Measurements from ENCODE around the gene BHLHE40.

BHLHE40 gene

GRCh38 chr3:5013021-5013906 lies 34.0 kb downstream of the BHLHE40 start:
- TF ChIP-seq CTCF (IDR thresholded peaks at IDR 0.05; ENCODE audit: insufficient read depth, low read length, missing control alignments), result no peak
- no peak for DNase-seq (ENCODE audit: low read depth, low spot score)
- ChIA-PET CTCF (interaction anchor here (1.0 to 1.3 kb wide), 4 partner anchors 11 to 302 kb away, joined by 3 to 7 read pairs (median 4); no protein-coding TSS in a partner anchor), POLR2A (interaction anchor here (0.9 to 1.5 kb wide), 2 partner anchors 29 to 33 kb away, joined by 3 to 4 read pairs; no protein-coding TSS in a partner anchor)
- H3K4me3 ChIP-seq (ENCODE audit: low read depth, low read length), result no peak overlapping the region

- no peak for DNase-seq (ENCODE audit: low read depth, low spot score)
- H3K4me3 ChIP-seq (ENCODE audit: low read depth, low read length), result no peak overlapping the region
- no peak for TF ChIP-seq CTCF (IDR thresholded peaks at IDR 0.05; ENCODE audit: insufficient read depth, low read length, missing control alignments)
- CTCF ChIA-PET, result interaction anchor here (1.5 kb wide), 1 partner anchor 34 kb away, joined by 4 read pairs; no protein-coding TSS in a partner anchor
- POLR2A ChIA-PET, result interaction anchor here (0.9 to 1.5 kb wide), 2 partner anchors 31 to 34 kb away, joined by 3 to 4 read pairs; no protein-coding TSS in a partner anchor
These were observed 35.2 kb downstream of the BHLHE40 start for GRCh38 chr3:5014391-5014790.

GRCh38 chr3:5015056-5015455 lies 35.8 kb downstream of the BHLHE40 start:
- ChIA-PET CTCF (interaction anchor here (1.5 kb wide), 1 partner anchor 35 kb away, joined by 4 read pairs; no protein-coding TSS in a partner anchor), POLR2A (interaction anchor here (1.5 kb wide), 1 partner anchor 35 kb away, joined by 4 read pairs; no protein-coding TSS in a partner anchor)
- DNase-seq (ENCODE audit: low read depth, low spot score), result no peak
- no peak for TF ChIP-seq CTCF (IDR thresholded peaks at IDR 0.05; ENCODE audit: insufficient read depth, low read length, missing control alignments)
- no peak overlapping the region for H3K4me3 ChIP-seq (ENCODE audit: low read depth, low read length)

GRCh38 chr3:5016211-5017161 lies 37.2 kb downstream of the BHLHE40 start:
- ChIA-PET CTCF (interaction anchor here (2.1 to 2.5 kb wide), 2 partner anchors 9 to 305 kb away, joined by 8 to 11 read pairs; no protein-coding TSS in a partner anchor), POLR2A (interaction anchor here (0.7 to 2.4 kb wide), 2 partner anchors 29 to 30 kb away, joined by 3 to 11 read pairs; no protein-coding TSS in a partner anchor)
- no peak for DNase-seq (ENCODE audit: low read depth, low spot score)
- no peak for TF ChIP-seq CTCF (IDR thresholded peaks at IDR 0.05; ENCODE audit: insufficient read depth, low read length, missing control alignments)
- H3K4me3 ChIP-seq (ENCODE audit: low read depth, low read length), result no peak overlapping the region

GRCh38 chr3:5017925-5018531 lies 38.8 kb downstream of the BHLHE40 start:
- TF ChIP-seq CTCF (IDR thresholded peaks at IDR 0.05; ENCODE audit: insufficient read depth, low read length, missing control alignments), result no peak
- ChIA-PET POLR2A (interaction anchor here (1.0 to 2.4 kb wide), 2 partner anchors 23 to 31 kb away, joined by 3 to 11 read pairs; no protein-coding TSS in a partner anchor), CTCF (interaction anchor here (1.1 to 2.5 kb wide), 6 partner anchors 8 to 362 kb away, joined by 3 to 11 read pairs (median 3); partner anchors contain the start of gene BHLHE40)
- no peak overlapping the region for H3K4me3 ChIP-seq (ENCODE audit: low read depth, low read length)
- DNase-seq (ENCODE audit: low read depth, low spot score), result no peak
